BLaER1 (cell line): Measurements from ENCODE around the gene KCNK7.

Experiments
- H3K27ac ChIP-seq: shearing (Covaris generic); formaldehyde crosslinking; 2 replicates; pipeline ENCODE4 v1.8.1; 2022
- H3K27me3 ChIP-seq: shearing (Covaris generic); formaldehyde crosslinking; 2 replicates; pipeline ENCODE4 v1.8.1; 2022
- H3K36me3 ChIP-seq: shearing (Covaris generic); formaldehyde crosslinking; 2 replicates; pipeline ENCODE4 v1.8.1; 2022
- H3K4me1 ChIP-seq: shearing (Covaris generic); formaldehyde crosslinking; 2 replicates; pipeline ENCODE4 v1.8.1; 2022
- H3K4me2 ChIP-seq: shearing (Covaris generic); formaldehyde crosslinking; 2 replicates; pipeline ENCODE4 v1.8.1; 2022
- H3K4me3 ChIP-seq: shearing (Covaris generic); formaldehyde crosslinking; 2 replicates; pipeline ENCODE4 v1.8.1; 2022
- H3K9ac ChIP-seq: shearing (Covaris generic); formaldehyde crosslinking; 2 replicates; pipeline ENCODE4 v1.8.1; 2022
- H3K9me3 ChIP-seq: shearing (Covaris generic); formaldehyde crosslinking; 2 replicates; pipeline ENCODE4 v1.8.1; 2022
- H4K20me1 ChIP-seq: shearing (Covaris generic); formaldehyde crosslinking; 2 replicates; pipeline ENCODE4 v1.8.1; 2022
- Cebpa-rat ChIP-seq: shearing (Covaris generic); IDR thresholded peaks from 2 replicates; pipeline ENCODE4 v1.8.1; 2022

KCNK7 gene

GRCh38 chr11:65559535-65559934 is 36.1 kb downstream of the KCNK7 start:
- peak overlapping the region; percentile 73; the same call in 1 of the 2 replicates for H3K4me3 ChIP-seq
- TF ChIP-seq Cebpa-rat, result no peak
- peaks cover 76% of the 10 kb centered on the region for H3K4me1 ChIP-seq
- H3K27me3 ChIP-seq, result no peaks in the 10 kb centered on the region
- peak overlapping the region; percentile 89; the same call in 1 of the 2 replicates for H3K9ac ChIP-seq
- no peaks in the 10 kb centered on the region for H4K20me1 ChIP-seq
- H3K27ac ChIP-seq, result peak overlapping the region; percentile 96
- no peaks in the 10 kb centered on the region for H3K36me3 ChIP-seq
- H3K4me2 ChIP-seq, result peak overlapping the region; percentile 98
- no peaks in the 10 kb centered on the region for H3K9me3 ChIP-seq

DNA sequence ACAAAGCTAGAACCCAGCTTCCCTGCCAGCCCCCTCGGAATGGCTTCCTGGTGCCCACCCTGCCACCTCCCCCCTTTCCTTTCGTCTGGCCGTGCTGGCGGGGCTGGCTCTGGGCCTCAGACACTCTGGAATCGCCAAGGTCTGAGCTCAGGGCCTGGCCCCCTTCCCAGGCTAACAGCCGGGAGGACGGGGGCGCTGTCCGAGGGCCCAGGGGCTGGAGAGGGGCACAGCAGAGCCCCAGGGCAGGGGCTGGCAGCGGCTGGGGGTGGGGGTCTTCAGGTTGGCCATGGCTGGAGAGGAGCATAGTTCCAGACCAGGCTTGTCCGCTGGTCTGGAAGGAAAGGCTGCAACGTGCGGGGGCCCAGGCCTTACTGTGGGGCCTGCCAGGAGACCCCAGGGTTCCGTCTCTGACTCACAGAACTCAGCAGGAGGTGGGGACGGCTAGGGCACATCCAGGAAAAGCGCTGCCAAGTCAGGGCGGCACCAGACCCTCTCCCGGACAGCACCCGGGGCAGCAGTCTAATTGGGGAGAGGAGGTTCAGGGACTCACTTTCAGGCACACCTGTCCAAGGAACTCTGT is 36.6 kb downstream of the KCNK7 start:
- Histone ChIP-seq H3K4me2 (peak overlapping the region; percentile 98), H3K4me3 (peak overlapping the region; percentile 73), H3K9me3 (no peaks in the 10 kb centered on the region), H3K27me3 (no peaks in the 10 kb centered on the region), H3K36me3 (no peaks in the 10 kb centered on the region), H3K9ac (peak overlapping the region; percentile 89), H3K27ac (peak overlapping the region; percentile 96), H3K4me1 (peaks cover 76% of the 10 kb centered on the region), H4K20me1 (no peaks in the 10 kb centered on the region)
- no peak for TF ChIP-seq Cebpa-rat

GRCh38 chr11:65558002-65558929 is 37.3 kb downstream of the KCNK7 start, which contains the start of gene LTBP3:
Gene LTBP3 (minus strand): TSS chr11:65558359. CDS start chr11:65557959, 400 bp downstream.
- TF ChIP-seq Cebpa-rat, result no peak
- Histone ChIP-seq H3K4me3 (peak within 1 kb of the TSS; percentile 73), H3K9ac (peak within 1 kb of the TSS; percentile 89), H3K9me3 (no peaks in the 10 kb centered on the region), H3K27me3 (no peaks in the 10 kb centered on the region), H3K27ac (peak within 1 kb of the TSS; percentile 96), H3K4me1 (peaks cover 76% of the 10 kb centered on the region), H4K20me1 (no peaks in the 10 kb centered on the region), H3K4me2 (peak within 1 kb of the TSS; percentile 98), H3K36me3 (no peaks in the 10 kb centered on the region)

DNA sequence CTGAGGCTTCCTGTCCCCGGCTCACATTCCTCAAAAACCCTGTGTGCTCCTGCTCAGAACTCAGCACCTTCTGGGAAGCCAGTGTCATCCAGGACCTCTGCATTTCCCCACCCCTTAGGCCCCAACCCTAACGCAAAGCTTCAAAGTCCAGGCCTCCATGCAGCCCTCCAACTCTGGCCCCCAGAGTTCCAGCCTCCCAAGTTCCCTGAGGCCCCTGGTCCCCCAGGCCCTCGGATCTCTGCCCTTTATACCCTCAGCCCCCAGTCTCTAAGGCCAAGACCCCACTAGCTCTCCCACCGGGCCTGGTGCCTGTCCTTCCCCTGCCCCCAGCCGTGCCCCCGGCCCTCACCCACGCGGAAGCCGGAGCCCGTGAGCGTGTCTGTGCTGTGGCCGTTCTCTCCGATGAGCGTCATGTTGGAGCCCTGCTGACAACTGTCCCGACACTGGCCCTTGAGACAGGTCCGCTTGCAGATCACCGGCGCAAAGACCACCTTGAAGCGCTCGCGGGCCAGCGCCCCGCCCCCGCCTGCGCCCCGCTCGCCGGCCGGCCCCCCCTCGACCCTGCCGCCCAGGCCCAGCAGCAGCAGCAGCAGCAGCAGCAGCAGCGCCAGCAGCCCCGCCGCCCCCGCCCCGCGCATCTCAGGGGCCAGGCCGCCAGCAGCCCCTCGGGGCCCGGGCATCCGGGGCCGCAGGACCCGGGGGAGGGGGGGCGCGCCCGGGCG is 38.2 kb downstream of the KCNK7 start:
- Histone ChIP-seq H3K36me3 (no peaks in the 10 kb centered on the region), H3K9ac (peak overlapping the region; percentile 89), H3K4me3 (peak overlapping the region; percentile 73), H3K4me1 (peaks cover 82% of the 10 kb centered on the region), H3K4me2 (peak overlapping the region; percentile 98), H3K27ac (peak overlapping the region; percentile 96), H3K9me3 (no peaks in the 10 kb centered on the region), H3K27me3 (no peaks in the 10 kb centered on the region), H4K20me1 (0 out of 2 replicates have a peak, but pooled peaks cover 6% of the 10 kb centered on the region)
- TF ChIP-seq Cebpa-rat, result no peak

DNA sequence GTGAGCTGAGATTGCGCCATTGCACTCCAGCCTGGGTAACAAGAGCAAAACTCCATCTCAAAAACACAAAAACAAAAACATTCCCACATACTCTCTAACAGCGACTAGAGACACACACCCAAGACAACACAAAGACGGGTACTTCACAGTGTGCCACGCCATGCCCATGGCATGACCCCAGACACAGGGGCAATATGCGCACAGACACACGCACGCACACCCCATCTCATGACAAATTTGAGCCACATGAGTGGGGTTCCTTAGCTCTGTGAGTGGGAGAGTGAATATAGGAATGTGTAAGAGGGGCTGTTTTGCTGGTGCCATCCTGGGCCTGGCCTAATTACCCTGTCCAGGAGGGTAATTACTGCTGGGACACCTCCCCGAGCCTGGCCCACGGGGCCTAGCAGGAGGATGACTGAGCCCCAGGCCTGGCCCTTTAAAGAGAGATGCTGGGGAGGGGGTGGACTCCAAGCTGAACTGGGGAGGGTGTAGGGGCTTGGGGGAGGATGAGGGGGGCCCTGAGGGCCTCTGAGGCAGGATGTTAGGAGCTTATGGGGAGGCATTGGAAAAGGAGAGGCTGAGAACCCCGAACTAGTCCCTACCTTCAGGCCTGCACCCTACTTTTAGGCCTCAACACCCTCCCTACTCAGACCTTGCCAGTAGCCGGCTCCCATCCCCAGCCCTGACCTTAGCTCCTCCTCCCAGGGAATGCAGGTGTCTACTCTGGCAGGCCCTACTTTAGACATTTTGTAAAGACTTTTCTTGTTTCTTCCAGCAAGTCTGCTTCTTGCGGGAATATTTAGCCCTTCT is 38.9 kb downstream of the KCNK7 start:
- no peak for TF ChIP-seq Cebpa-rat
- peaks cover 89% of the 10 kb centered on the region for H3K4me1 ChIP-seq
- peak overlapping the region; percentile 89 for H3K9ac ChIP-seq
- peak overlapping the region; percentile 98 for H3K4me2 ChIP-seq
- peak overlapping the region; percentile 73 for H3K4me3 ChIP-seq
- peaks cover 2% of the 10 kb centered on the region; the same call in 1 of the 2 replicates for H3K36me3 ChIP-seq
- H3K9me3 ChIP-seq, result no peaks in the 10 kb centered on the region
- no peaks in the 10 kb centered on the region for H3K27me3 ChIP-seq
- 0 out of 2 replicates have a peak, but pooled peaks cover 13% of the 10 kb centered on the region for H4K20me1 ChIP-seq
- H3K27ac ChIP-seq, result peak overlapping the region; percentile 96

DNA sequence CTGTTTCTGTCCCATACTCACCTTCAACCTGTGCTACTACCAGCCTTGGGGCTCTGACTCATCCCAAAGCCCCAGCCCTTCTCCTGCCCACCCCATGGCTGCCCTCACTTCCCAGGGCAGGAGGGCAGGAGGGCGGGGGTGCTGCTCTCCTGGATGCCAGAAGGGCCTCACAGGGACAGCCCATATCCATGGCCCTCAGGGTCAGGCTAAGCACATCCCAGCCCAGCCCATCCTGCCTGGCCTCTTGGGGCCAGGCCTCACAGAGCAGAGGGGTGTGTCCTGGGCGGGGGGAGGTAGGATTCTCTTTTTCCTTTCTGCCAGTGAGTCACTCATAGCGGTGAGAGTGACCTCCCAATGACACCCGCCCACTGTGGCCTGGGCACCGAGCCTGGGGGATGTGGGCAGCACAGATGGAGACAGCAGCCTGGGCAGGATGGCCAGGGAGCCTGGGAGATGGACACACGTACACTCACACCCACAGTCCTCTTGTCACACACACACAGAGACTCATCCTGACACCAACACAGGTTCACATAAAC is 39.8 kb downstream of the KCNK7 start:
- Histone ChIP-seq H3K27me3 (no peaks in the 10 kb centered on the region), H3K36me3 (peaks cover 11% of the 10 kb centered on the region; the same call in 1 of the 2 replicates), H3K9me3 (no peaks in the 10 kb centered on the region), H4K20me1 (0 out of 2 replicates have a peak, but pooled peaks cover 13% of the 10 kb centered on the region), H3K27ac (peak overlapping the region; percentile 96), H3K9ac (peak overlapping the region; percentile 89), H3K4me3 (peak overlapping the region; percentile 73), H3K4me2 (peak overlapping the region; percentile 98), H3K4me1 (peaks cover 89% of the 10 kb centered on the region)
- no peak for TF ChIP-seq Cebpa-rat

DNA sequence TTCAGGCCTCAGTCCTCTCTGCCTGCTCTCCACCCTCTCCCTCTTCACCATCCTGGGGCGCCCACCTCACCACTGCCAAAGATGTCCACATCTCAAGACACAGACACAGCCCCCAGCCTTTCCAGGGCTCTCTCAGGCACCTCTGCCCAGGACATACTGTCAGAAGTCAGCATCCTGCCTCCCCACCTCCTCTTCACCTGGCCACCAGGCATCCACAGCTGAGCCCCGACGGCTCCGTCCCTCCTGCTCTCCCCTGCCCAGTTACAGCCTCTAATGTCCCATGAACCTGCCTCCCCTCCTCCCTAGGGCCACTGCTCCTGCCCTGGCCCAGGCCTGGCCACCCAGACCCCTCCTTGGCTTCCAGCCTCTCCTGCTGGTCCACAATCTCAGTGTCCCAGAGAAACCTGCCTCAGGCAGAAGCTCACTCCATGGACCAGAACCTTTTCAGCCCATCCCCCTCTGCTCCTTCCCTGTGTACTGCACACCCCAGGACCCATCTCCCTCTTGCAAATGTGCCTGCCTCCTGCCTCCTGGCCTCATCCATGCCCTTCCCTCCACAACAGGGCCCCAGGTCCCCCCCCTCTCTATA is 40.7 kb downstream of the KCNK7 start:
- Histone ChIP-seq H3K4me3 (peak overlapping the region; percentile 73), H3K27me3 (no peaks in the 10 kb centered on the region), H3K9ac (peak overlapping the region; percentile 89), H3K27ac (peak overlapping the region; percentile 96), H4K20me1 (0 out of 2 replicates have a peak, but pooled peaks cover 13% of the 10 kb centered on the region), H3K36me3 (peaks cover 19% of the 10 kb centered on the region; the same call in 1 of the 2 replicates), H3K4me2 (peak overlapping the region; percentile 98), H3K4me1 (peaks cover 86% of the 10 kb centered on the region), H3K9me3 (no peaks in the 10 kb centered on the region)
- TF ChIP-seq Cebpa-rat, result no peak

- no peak for TF ChIP-seq Cebpa-rat
- Histone ChIP-seq H3K27ac (peak overlapping the region; percentile 96), H3K36me3 (peaks cover 25% of the 10 kb centered on the region; the same call in 1 of the 2 replicates), H3K4me2 (peak overlapping the region; percentile 98), H3K9ac (peak overlapping the region; percentile 89), H3K27me3 (no peaks in the 10 kb centered on the region), H3K9me3 (no peaks in the 10 kb centered on the region), H3K4me1 (peaks cover 86% of the 10 kb centered on the region), H4K20me1 (0 out of 2 replicates have a peak, but pooled peaks cover 13% of the 10 kb centered on the region), H3K4me3 (peak overlapping the region; percentile 48)
Measured at GRCh38 chr11:65554057-65554818, 41.4 kb downstream of the KCNK7 start.
